Activated CD4-positive, alpha-beta memory T cell treated with anti-CD3 and anti-CD28 coated beads for 36 hours (primary cell): ENCODE data around the gene HAT1. TPM values are rescaled to one million over a fixed set of nuclear protein-coding genes. Genes with fewer than 3 reads are reported as not detected.
A peak's percentile ranks its signal among the peaks of the same experiment; 100 is the strongest.

ENCODE experiments used
- CTCF ChIA-PET: fragments of 350-600 bp; sonication (Branson Sonifier 250); formaldehyde crosslinking; loops from one replicate; lab custom pipeline; 2021; ENCODE audit warnings: antibody characterized with exemption, inconsistent platforms; lab: Charles Lee
- POLR2A ChIA-PET: fragments of 350-600 bp; sonication (Branson Sonifier 250); formaldehyde crosslinking; loops from one replicate; lab custom pipeline; 2021; ENCODE audit warnings: antibody characterized with exemption; lab: Charles Lee
- DNase-seq: peaks from one replicate; pipeline ENCODE4 v3.0.0-alpha.2; 2020
- H3K27ac Mint-ChIP-seq: one replicate; pipeline ENCODE4 v1.8.0; 2021; ENCODE audit warnings: mixed read lengths
- H3K27me3 Mint-ChIP-seq: one replicate; pipeline ENCODE4 v1.8.0; 2021; ENCODE audit warnings: mixed read lengths
- H3K36me3 Mint-ChIP-seq: one replicate; pipeline ENCODE4 v1.8.0; 2021; ENCODE audit warnings: mixed read lengths
- H3K4me1 Mint-ChIP-seq: one replicate; pipeline ENCODE4 v1.8.0; 2021; ENCODE audit warnings: low read depth, mixed read lengths
- H3K4me3 Mint-ChIP-seq: one replicate; pipeline ENCODE4 v1.8.0; 2021; ENCODE audit warnings: mild to moderate bottlenecking, mixed read lengths
- H3K9me3 Mint-ChIP-seq: one replicate; pipeline ENCODE4 v1.8.0; 2021; ENCODE audit warnings: mixed read lengths
- intact Hi-C: fragments of 100-400 bp; cut with micrococcal nuclease; formaldehyde crosslinking; loops from one replicate; pipeline ENCODE4 v1.15.1; 2023
- total RNA-seq, 2 experiments: library from RNA; stranded (reverse); gene quantifications; one replicate each; pipeline ENCODE4 v1.2.3, GENCODE V29; 2021

The HAT1 gene
- total RNA-seq, 2 experiments from 2014 or later, result 86.2 to 90.8 TPM

DNA sequence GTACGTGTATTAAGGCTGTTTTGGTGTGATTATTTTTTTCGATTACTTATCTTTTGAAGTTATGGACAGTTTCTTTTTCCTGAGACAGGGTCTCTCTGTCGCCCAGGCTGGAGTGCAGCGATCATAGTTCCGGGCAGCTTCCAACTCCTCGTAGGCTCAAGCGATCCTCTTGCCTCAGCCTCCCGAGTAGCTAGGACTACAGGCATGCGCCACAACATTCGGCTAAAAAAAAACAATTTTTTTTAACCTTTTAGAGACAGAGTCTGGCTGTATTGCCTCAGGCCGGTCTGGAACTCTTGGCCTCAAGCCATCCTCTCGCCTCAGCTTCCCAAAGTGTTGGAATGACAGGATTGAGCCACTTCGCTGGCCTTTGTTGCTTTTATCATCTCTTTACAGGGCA lies 945 bp downstream of the HAT1 start:
- H3K4me1 Mint-ChIP-seq, result peaks cover 37% of the 10 kb centered on the region
- peak overlapping the region; percentile 98 for H3K27ac Mint-ChIP-seq
- CTCF ChIA-PET, result interaction anchor here (1.3 to 1.8 kb wide), 3 partner anchors 30 to 204 kb away, joined by 3 to 8 read pairs (median 3); partner anchors contain the start of gene SLC25A12
- no peaks in the 10 kb centered on the region for H3K9me3 Mint-ChIP-seq
- POLR2A ChIA-PET, result interaction anchor here (1.0 to 1.7 kb wide), 6 partner anchors 18 to 994 kb away, joined by 3 to 4 read pairs (median 3); partner anchors contain the start of genes GORASP2 and SLC25A12
- H3K4me3 Mint-ChIP-seq, result peak overlapping the region; percentile 97
- intact Hi-C loops, result loop anchor here (2.0 to 5.0 kb wide), 5 partner anchors 76 to 994 kb away; partner anchors contain the start of genes DLX2, DYNC1I2, GORASP2 and METAP1D
- no peak for DNase-seq
- peaks cover 16% of the 10 kb centered on the region for H3K36me3 Mint-ChIP-seq
- no peaks in the 10 kb centered on the region for H3K27me3 Mint-ChIP-seq

DNA sequence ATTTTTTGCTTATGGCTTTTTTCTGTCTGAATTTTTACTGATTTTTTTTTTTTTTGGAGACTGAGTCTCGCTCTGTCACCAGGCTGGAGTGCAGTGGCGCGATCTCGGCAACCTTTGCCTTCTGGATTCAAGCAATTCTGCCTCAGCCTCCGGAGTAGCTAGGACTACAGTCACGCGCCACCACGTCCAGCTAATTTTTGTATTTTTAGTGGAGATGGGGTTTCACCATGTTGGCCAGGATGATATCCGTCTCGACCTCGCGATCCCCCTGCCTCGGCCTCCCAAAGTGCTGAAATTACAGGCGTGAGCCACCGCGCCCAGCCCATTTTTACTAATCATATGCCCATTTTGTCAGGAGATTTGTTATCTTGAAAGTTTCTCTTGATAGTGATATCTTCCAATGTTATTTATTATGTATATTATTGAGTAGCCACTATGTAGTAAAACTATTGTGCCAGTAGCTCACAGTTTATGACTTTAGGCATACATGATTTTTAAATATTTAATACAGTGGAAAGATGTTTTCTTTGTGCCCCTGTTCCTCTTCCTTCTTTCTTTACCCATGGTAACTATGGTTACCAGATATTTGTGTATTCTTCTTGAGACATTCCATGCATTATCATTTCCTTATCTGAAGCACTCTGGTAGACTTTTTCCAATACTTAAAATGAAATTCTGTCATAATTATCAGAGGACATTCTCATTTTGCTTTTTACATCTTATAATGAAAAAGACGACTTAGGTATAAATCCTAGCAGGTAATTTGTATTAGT lies 2.1 kb downstream of the HAT1 start:
- H3K36me3 Mint-ChIP-seq, result peaks cover 23% of the 10 kb centered on the region
- H3K4me3 Mint-ChIP-seq, result peak overlapping the region; percentile 97
- no peak for DNase-seq
- POLR2A ChIA-PET, result interaction anchor here (0.7 kb wide), 1 partner anchor 519 kb away, joined by 4 read pairs; no protein-coding TSS in a partner anchor
- no peak overlapping the region for H3K27ac Mint-ChIP-seq
- no peaks in the 10 kb centered on the region for H3K27me3 Mint-ChIP-seq
- no peaks in the 10 kb centered on the region for H3K9me3 Mint-ChIP-seq
- peaks cover 46% of the 10 kb centered on the region for H3K4me1 Mint-ChIP-seq
- intact Hi-C loops, result loop anchor here (5.0 kb wide), 1 partner anchor 178 kb away; the partner anchor contains the start of gene DLX2
- CTCF ChIA-PET, result interaction anchor here (1.8 kb wide), 1 partner anchor 182 kb away, joined by 3 read pairs; no protein-coding TSS in a partner anchor

DNA sequence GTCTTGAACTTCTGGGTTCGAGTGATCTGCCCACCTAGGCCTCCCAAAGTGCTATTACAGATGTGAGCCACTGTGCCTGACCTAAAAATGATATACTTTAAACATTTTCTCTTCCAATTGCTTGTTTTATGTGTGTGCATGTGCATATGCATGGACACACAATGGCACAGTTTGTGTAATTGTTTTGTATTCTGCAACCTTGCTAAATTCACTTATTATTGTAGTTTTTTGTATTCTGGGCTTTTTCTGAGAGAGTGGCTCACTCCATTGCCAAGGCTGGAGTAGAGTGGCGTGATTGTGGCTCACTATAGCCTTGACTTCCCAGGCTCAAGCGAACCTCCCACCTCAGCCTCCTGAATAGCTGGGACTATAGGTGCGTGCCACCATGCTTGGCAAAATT lies 8.1 kb downstream of the HAT1 start:
- Mint-ChIP-seq H3K27ac (no peak overlapping the region), H3K27me3 (no peaks in the 10 kb centered on the region), H3K9me3 (no peaks in the 10 kb centered on the region), H3K4me1 (peaks cover 48% of the 10 kb centered on the region), H3K36me3 (peaks cover 47% of the 10 kb centered on the region), H3K4me3 (no peak overlapping the region)
- POLR2A ChIA-PET, result no interaction called here
- CTCF ChIA-PET, result no interaction called here
- intact Hi-C loops, result no loop called here
- no peak for DNase-seq

DNA sequence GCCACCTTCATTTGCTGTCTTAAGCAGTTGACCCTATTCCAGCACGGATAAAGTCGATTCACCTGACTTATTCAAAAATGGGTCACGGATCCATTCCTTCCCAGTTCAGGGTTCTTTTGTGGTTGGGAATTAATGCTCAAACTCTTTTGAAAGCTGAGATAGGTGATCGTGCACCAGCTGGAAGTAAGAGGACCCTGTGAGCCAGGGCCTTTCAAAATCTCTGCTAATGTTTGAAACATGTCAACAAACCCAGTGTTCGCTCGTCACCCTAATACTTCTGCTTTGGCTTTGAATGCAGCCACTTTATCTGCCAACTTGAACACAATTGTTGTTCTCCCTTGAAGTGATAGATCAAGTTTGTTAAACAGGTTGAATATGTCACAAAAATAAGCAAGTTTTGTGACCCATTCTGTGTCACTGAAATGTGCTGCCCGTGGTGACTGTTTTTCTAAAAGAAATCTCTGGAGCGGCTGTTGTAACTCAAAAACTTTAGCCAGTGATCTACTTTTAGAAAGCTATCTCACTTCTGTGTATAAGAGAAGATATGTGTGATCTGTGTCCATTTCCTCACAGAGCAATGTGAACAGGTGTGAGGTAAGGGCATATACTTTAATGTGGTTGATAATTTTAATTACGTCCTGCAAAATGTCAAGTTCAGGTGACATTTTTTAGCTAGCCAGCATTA lies 16.9 kb downstream of the HAT1 start:
- H3K9me3 Mint-ChIP-seq, result no peaks in the 10 kb centered on the region
- no peak for DNase-seq
- ChIA-PET POLR2A (no interaction called here), CTCF (interaction anchor here (0.5 kb wide), 1 partner anchor 10 kb away, joined by 3 read pairs; no protein-coding TSS in a partner anchor)
- peaks cover 26% of the 10 kb centered on the region for H3K4me1 Mint-ChIP-seq
- intact Hi-C loops, result no loop called here
- peaks cover 19% of the 10 kb centered on the region for H3K36me3 Mint-ChIP-seq
- no peak overlapping the region for H3K27ac Mint-ChIP-seq
- H3K4me3 Mint-ChIP-seq, result no peak overlapping the region
- H3K27me3 Mint-ChIP-seq, result no peaks in the 10 kb centered on the region

DNA sequence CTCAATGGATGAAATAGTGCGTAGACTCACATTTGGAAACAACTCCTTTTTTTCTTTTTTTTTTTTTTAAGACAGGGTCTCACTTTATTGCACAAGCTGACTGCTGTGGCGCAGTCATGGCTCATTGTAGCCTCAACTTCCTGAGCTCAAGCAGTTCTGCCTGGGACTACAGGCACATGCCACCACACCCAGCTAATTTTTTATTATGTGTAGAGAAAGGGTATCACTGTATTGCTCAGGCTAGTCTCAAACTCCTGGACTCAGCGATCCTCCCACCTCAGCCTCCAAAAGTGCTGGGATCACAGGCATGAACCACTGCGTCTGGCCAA lies 17.4 kb downstream of the HAT1 start:
- Mint-ChIP-seq H3K4me3 (no peak overlapping the region), H3K27ac (no peak overlapping the region), H3K4me1 (peaks cover 24% of the 10 kb centered on the region), H3K9me3 (no peaks in the 10 kb centered on the region), H3K36me3 (peaks cover 20% of the 10 kb centered on the region), H3K27me3 (no peaks in the 10 kb centered on the region)
- DNase-seq, result no peak
- ChIA-PET POLR2A (no interaction called here), CTCF (interaction anchor here (0.5 to 1.5 kb wide), 2 partner anchors 10 to 143 kb away, joined by 3 read pairs; no protein-coding TSS in a partner anchor)
- intact Hi-C loops, result no loop called here

DNA sequence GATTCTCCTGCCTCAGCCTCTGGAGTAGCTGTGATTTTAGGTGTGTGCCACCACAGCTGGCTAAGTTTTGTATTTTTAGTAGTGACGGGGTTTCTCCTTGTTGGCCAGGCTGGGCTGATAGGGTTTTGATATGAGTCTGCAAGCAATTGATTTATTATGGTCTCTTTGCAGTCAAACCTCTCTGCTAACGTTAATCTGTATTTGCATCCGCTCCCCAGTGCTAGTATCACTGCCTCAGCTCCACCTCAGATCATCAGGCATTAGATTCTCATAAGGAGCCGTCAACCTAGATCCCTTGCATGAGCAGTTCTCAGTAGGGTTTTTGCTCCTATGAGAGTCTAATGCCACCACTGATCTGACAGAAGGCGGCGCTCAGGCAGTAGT lies 19.0 kb downstream of the HAT1 start:
- H3K27ac Mint-ChIP-seq, result no peak overlapping the region
- H3K9me3 Mint-ChIP-seq, result no peaks in the 10 kb centered on the region

DNA sequence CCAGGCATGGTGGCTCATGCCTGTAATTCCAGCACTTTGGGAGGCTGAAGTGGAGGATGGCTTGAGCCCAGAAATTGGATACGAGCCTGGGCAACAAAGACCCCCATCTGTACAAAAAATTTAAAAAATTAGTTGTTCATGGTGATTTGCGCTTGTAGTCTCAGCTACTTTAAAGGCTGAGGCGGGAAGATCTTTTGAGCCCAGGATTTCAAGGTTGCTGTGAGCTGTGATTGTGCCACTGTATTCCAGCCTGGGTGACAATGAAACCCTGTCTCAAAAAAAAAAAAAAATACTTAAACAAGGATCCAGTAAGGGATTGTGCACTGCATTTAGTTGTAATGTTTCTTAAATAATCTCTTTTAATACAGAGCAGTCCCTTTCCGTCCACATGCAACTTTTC lies 21.6 kb downstream of the HAT1 start:
- no peak for DNase-seq
- no peaks in the 10 kb centered on the region for H3K27me3 Mint-ChIP-seq
- CTCF ChIA-PET, result no interaction called here
- H3K9me3 Mint-ChIP-seq, result no peaks in the 10 kb centered on the region
- peaks cover 18% of the 10 kb centered on the region for H3K4me1 Mint-ChIP-seq
- H3K36me3 Mint-ChIP-seq, result peaks cover 20% of the 10 kb centered on the region
- intact Hi-C loops, result no loop called here
- POLR2A ChIA-PET, result no interaction called here
- no peak overlapping the region for H3K4me3 Mint-ChIP-seq
- no peak overlapping the region for H3K27ac Mint-ChIP-seq

More for the DNA sequence above, 19.0 kb downstream of the HAT1 start:
- no peak for DNase-seq
- POLR2A ChIA-PET, result interaction anchor here (0.9 kb wide), 1 partner anchor 19 kb away, joined by 3 read pairs; the partner anchor contains the start of gene HAT1
- Mint-ChIP-seq H3K4me1 (peaks cover 18% of the 10 kb centered on the region), H3K4me3 (no peak overlapping the region), H3K27me3 (no peaks in the 10 kb centered on the region), H3K36me3 (peaks cover 18% of the 10 kb centered on the region)
- intact Hi-C loops, result no loop called here
- CTCF ChIA-PET, result interaction anchor here (1.2 to 1.5 kb wide), 2 partner anchors 11 to 142 kb away, joined by 3 read pairs; no protein-coding TSS in a partner anchor

DNA sequence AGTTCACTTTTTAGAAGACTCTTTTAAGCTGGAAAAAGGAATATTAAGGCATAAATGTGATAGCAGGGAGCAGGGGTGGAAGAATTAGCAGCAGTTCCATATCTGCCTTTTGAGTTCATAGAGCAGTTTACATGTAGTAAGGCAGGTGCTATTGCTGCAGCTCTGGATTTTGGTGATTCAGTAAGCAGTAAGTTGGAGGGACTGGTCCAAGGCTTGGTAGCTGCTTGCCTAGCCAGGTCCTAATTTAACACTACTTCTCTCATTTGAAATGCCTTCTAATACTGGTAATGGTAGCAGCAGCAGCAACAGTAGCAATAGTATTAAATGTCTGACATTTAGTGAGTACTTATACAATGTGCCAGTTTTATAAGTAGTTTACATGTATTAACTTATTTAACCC lies 30.0 kb downstream of the HAT1 start:
- H3K4me3 Mint-ChIP-seq, result no peak overlapping the region
- intact Hi-C loops, result no loop called here
- ChIA-PET POLR2A (no interaction called here), CTCF (interaction anchor here (1.2 kb wide), 1 partner anchor 11 kb away, joined by 3 read pairs; no protein-coding TSS in a partner anchor)
- DNase-seq, result no peak
- H3K9me3 Mint-ChIP-seq, result no peaks in the 10 kb centered on the region
- H3K36me3 Mint-ChIP-seq, result peaks cover 18% of the 10 kb centered on the region
- no peak overlapping the region for H3K27ac Mint-ChIP-seq
- H3K4me1 Mint-ChIP-seq, result peaks cover 18% of the 10 kb centered on the region
- H3K27me3 Mint-ChIP-seq, result no peaks in the 10 kb centered on the region

DNA sequence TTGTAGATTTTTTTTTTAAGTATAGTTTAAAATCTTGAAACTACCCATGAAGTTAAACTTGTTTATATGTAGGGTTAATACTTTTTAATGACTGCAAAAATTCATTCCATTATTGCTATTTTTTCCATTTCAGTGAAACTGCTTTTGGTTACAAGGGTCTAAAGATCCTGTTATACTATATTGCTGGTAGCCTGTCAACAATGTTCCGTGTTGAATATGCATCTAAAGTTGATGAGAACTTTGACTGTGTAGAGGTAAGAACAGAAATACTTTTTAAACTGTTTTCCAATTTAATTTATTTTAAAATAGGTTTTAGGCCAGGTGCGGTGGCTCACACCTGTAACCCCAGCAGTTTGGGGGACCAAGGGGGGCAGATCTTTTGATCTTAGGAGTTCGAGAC lies 30.5 kb downstream of the HAT1 start:
- intact Hi-C loops, result no loop called here
- Mint-ChIP-seq H3K27ac (no peak overlapping the region), H3K4me1 (peaks cover 20% of the 10 kb centered on the region), H3K36me3 (peaks cover 20% of the 10 kb centered on the region), H3K27me3 (no peaks in the 10 kb centered on the region), H3K4me3 (no peak overlapping the region), H3K9me3 (no peaks in the 10 kb centered on the region)
- CTCF ChIA-PET, result interaction anchor here (1.2 kb wide), 1 partner anchor 12 kb away, joined by 3 read pairs; no protein-coding TSS in a partner anchor
- POLR2A ChIA-PET, result no interaction called here
- DNase-seq, result no peak

DNA sequence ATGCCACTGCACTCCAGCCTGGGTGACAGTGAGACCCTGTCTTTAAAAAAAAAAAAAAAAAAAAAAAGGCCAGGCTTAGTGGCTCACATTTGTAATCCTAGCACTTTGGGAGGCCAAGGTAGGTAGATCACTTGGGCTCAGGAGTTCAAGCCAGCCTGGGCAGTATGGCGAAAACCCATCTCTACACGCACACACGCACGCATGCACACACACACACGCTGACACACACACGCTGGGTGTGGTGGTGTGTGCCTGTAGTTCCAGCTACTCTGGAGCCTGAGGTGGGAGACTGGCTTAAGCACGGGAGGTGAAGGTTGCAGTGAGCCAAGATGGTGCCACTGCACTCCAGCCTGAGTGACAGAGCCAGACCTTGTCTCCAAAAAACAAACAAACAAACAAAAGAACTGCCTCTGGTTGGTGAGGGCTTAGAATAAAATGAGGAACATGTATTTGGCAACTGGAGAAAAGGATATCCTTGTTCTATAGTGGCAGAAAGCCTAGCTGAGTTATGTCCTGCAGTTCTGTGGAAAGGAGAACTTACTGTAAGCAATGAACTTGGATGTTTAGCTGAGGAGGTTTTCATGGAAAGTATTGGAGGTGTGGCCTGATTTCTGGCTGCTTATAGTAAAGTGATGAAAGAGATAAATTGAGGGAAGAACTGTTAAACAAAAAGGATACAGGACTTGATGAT lies 34.0 kb downstream of the HAT1 start:
- Mint-ChIP-seq H3K36me3 (peaks cover 25% of the 10 kb centered on the region), H3K9me3 (no peaks in the 10 kb centered on the region), H3K27me3 (no peaks in the 10 kb centered on the region), H3K4me3 (no peak overlapping the region), H3K4me1 (peaks cover 27% of the 10 kb centered on the region), H3K27ac (no peak overlapping the region)
- DNase-seq, result no peak
- intact Hi-C loops, result no loop called here
- POLR2A ChIA-PET, result no interaction called here
- CTCF ChIA-PET, result interaction anchor here (0.6 kb wide), 1 partner anchor 461 kb away, joined by 3 read pairs; no protein-coding TSS in a partner anchor

DNA sequence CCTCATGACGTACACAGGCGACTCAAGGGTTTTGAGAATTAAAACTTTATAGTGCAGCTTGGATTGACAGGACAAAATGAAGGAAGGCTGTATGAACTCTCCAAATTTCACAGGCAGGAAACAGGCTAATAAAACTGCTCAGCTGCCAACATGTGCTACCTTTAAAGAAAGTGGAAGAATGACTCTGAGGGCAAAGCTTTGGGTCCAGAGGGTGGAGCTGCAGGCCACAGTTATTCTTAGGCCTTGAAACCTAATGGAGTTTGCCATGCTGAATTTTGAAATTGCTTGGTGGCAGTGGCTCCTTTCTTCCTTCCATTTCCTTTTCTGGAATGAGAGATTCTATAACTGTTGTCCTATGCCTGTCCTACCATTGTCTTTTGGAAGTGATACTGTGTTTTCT lies 34.8 kb downstream of the HAT1 start:
- POLR2A ChIA-PET, result no interaction called here
- intact Hi-C loops, result no loop called here
- H3K27me3 Mint-ChIP-seq, result no peaks in the 10 kb centered on the region
- peaks cover 25% of the 10 kb centered on the region for H3K36me3 Mint-ChIP-seq
- DNase-seq, result no peak
- no peak overlapping the region for H3K27ac Mint-ChIP-seq
- peaks cover 27% of the 10 kb centered on the region for H3K4me1 Mint-ChIP-seq
- no peak overlapping the region for H3K4me3 Mint-ChIP-seq
- H3K9me3 Mint-ChIP-seq, result no peaks in the 10 kb centered on the region
- CTCF ChIA-PET, result no interaction called here
